Measurements from ENCODE around the gene ANTXRL. TPM values are rescaled to one million over a fixed set of nuclear protein-coding genes. Genes with fewer than 3 reads are reported as not detected.
"Not testable (repeated sequence)": the region's sequence is repeated elsewhere in the genome, so short reads cannot be mapped to it uniquely, and the experiment has no call there.

Gene ANTXRL
- total RNA-seq, 1 experiment from 2014 or later = not detected

- Histone ChIP-seq H3K27ac (no peak overlapping the region), H3K9me3 (replicated peaks) (no peaks in the 10 kb centered on the region), H3K4me1 (replicated peaks) (peaks cover 18% of the 10 kb centered on the region), H3K27me3 (replicated peaks) (no peaks in the 10 kb centered on the region), H3K36me3 (no peaks in the 10 kb centered on the region), H3K4me3 (no peak overlapping the region)
- peak in 1 of 2 experiments; percentile 36 for DNase-seq (ENCODE audit: low read depth in 1 of 2, low spot score in 2 of 2)
These were observed 5.2 kb downstream of the ANTXRL start for GRCh38 chr10:46291817-46292572.

DNA sequence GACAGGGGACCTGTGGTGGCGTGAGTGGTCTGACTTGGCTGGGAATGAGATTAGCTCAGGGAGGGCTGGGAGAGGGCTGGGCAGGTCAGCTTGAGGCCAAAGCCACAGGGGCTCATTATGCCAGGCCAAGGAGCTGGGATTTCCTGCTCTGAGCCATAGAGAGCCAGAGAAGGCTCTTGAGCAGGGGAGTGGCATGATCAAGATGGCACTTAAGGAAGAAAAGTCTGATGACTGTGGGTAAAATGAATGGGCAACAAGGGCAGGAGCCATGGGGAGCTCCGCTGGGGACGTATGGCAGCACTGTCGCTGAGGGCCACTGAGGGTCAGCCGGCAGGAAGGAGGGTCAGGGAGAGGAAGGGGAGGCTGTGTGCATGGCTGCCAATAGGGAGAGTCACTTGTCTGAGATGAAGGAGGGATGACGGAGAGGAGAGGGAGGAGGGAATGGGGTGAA, 5.8 kb downstream of the ANTXRL start:
- no peaks in the 10 kb centered on the region for H3K36me3 ChIP-seq
- no peak overlapping the region for H3K4me3 ChIP-seq
- peaks cover 18% of the 10 kb centered on the region for H3K4me1 ChIP-seq (replicated peaks)
- no peak for DNase-seq (ENCODE audit: low read depth in 1 of 2, low spot score in 2 of 2)
- H3K9me3 ChIP-seq (replicated peaks) = no peaks in the 10 kb centered on the region
- no peak overlapping the region for H3K27ac ChIP-seq
- H3K27me3 ChIP-seq (replicated peaks) = no peaks in the 10 kb centered on the region

DNA sequence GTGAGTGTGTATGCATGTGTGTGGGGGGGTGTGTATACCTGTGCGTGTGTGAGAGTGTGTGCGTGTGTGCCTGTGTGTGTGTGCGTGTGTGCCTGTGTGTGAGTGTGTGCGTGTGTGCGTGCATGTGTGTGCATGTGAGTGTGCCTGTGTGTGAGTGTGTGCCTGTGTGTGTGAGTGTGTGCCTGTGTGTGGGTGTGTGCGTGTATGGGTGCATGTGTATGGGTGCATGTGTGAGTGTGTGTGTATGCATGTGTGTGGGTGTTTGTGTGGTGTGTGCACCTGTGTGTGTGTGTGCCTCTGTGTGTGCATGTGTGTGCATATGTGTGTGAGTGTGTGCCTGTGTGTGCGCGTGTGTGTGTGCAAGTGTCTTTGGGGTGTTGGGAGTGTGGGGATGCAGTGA, 6.4 kb downstream of the ANTXRL start:
- no peaks in the 10 kb centered on the region for H3K27me3 ChIP-seq (replicated peaks)
- H3K27ac ChIP-seq = no peak overlapping the region

GRCh38 chr10:46293832-46294640, 7.2 kb downstream of the ANTXRL start:
- peaks cover 18% of the 10 kb centered on the region for H3K4me1 ChIP-seq (replicated peaks)
- H3K4me3 ChIP-seq = no peak overlapping the region
- no peak for DNase-seq (ENCODE audit: low read depth in 1 of 2, low spot score in 2 of 2)
- H3K36me3 ChIP-seq = no peaks in the 10 kb centered on the region
- H3K27me3 ChIP-seq (replicated peaks) = no peaks in the 10 kb centered on the region
- H3K9me3 ChIP-seq (replicated peaks) = no peaks in the 10 kb centered on the region
- H3K27ac ChIP-seq = no peak overlapping the region

More for the DNA sequence above, 6.4 kb downstream of the ANTXRL start:
- H3K4me3 ChIP-seq = no peak overlapping the region
- H3K4me1 ChIP-seq (replicated peaks) = peaks cover 18% of the 10 kb centered on the region
- no peaks in the 10 kb centered on the region for H3K36me3 ChIP-seq
- no peaks in the 10 kb centered on the region for H3K9me3 ChIP-seq (replicated peaks)
- DNase-seq (ENCODE audit: low read depth in 1 of 2, low spot score in 2 of 2) = no peak

DNA sequence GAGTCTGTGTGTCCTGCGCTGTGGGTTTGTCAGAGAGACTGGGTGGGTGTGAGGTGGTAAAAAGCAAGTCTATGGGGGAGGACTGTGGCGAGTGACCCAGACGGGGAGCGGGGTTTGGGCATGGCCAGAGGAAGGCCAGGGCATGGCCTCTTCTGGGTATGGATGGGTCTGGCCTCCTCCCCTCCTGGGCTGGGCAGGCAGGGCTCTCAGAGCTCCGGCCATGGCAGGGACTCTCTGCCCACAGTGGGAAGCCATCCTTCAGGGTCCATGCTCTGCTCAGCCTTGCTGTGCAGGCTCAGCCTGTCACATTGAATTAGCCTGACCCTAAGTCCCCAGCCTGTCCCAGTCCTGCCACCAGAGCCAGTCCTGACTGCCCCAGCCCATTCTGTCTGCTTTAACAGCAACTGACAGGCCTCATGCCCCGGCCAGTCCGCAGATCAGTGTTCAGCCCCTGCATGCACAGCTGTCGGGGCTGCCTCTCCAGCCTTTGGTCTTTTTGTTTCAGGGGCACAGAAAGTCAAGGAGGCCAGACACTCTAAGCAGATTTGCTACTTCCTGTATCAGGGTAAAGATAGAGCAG, 7.9 kb downstream of the ANTXRL start:
- peak in 1 of 2 experiments; percentile 31 for DNase-seq (ENCODE audit: low read depth in 1 of 2, low spot score in 2 of 2)
- Histone ChIP-seq H3K4me3 (no peak overlapping the region), H3K9me3 (replicated peaks) (no peaks in the 10 kb centered on the region), H3K36me3 (no peaks in the 10 kb centered on the region), H3K27ac (no peak overlapping the region), H3K27me3 (replicated peaks) (no peaks in the 10 kb centered on the region), H3K4me1 (replicated peaks) (peaks cover 18% of the 10 kb centered on the region)

- not testable (repeated sequence) for H3K36me3 ChIP-seq; H3K27me3 ChIP-seq (replicated peaks); H3K9me3 ChIP-seq (replicated peaks); H3K4me3 ChIP-seq; H3K27ac ChIP-seq
- peaks cover 18% of the 10 kb centered on the region for H3K4me1 ChIP-seq (replicated peaks)
- DNase-seq (ENCODE audit: low read depth in 1 of 2, low spot score in 2 of 2) = peak in 1 of 2 experiments; percentile 17
These were observed 8.7 kb downstream of the ANTXRL start for GRCh38 chr10:46295350-46296010.

DNA sequence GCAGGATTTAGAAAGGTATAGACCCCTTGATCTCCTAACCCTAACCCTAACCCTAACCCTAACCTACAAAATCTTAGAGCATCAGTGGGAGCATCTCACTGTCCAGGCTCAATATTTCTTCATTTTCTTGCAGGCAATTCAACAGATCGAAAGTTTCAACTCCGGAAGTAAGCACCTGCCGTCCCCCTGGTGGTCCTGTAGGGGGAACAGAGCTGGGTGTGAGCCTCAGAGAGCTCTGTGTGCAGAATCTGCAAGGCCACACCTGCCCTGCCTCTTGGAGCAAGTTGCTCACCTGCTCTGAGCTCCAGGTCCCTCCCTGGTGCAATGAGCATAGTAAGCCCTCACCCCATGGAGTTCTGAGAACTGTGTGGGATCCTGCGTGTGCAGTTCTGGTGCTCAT, 9.3 kb downstream of the ANTXRL start:
- H3K4me1 ChIP-seq (replicated peaks) = peaks cover 18% of the 10 kb centered on the region
- not testable (repeated sequence) for H3K27ac ChIP-seq; H3K36me3 ChIP-seq; H3K9me3 ChIP-seq (replicated peaks); H3K4me3 ChIP-seq; H3K27me3 ChIP-seq (replicated peaks)
- peak in 1 of 2 experiments; percentile 28 for DNase-seq (ENCODE audit: low read depth in 1 of 2, low spot score in 2 of 2)

DNA sequence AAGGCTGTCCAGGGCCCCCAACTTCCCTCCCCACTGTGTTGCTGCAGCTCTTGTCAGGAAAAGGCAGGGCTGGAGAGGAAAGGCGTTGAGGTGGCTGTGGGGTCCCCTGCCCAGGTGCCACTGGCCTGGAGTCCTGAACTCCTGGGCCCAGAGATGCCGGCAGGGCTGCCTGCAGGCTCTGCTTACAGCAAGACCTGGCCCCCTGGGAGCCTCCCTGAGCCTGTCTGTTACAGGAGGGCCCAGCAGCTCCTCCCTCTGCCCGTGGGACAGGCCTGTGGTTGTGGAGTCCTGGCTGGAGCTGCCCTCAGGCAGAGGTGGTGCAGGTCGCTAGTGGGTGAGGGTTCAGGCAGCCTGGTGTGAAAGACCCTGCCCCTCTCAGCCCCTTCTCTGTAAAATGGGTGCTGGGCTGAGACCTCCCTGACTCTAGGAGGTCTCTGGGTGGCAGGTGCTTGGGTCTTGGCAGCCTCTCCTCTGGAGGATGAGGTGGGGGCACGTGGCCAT, 9.9 kb downstream of the ANTXRL start:
- DNase-seq (ENCODE audit: low read depth in 1 of 2, low spot score in 2 of 2) = peak in 1 of 2 experiments; percentile 37
- Histone ChIP-seq H3K4me1 (replicated peaks) (peaks cover 15% of the 10 kb centered on the region), H3K4me3 (no peak overlapping the region), H3K27ac (no peak overlapping the region), H3K27me3 (replicated peaks) (no peaks in the 10 kb centered on the region), H3K9me3 (replicated peaks) (no peaks in the 10 kb centered on the region), H3K36me3 (no peaks in the 10 kb centered on the region)

- H3K4me3 ChIP-seq = no peak overlapping the region
These were observed 10.8 kb downstream of the ANTXRL start for GRCh38 chr10:46297406-46298204.

DNA sequence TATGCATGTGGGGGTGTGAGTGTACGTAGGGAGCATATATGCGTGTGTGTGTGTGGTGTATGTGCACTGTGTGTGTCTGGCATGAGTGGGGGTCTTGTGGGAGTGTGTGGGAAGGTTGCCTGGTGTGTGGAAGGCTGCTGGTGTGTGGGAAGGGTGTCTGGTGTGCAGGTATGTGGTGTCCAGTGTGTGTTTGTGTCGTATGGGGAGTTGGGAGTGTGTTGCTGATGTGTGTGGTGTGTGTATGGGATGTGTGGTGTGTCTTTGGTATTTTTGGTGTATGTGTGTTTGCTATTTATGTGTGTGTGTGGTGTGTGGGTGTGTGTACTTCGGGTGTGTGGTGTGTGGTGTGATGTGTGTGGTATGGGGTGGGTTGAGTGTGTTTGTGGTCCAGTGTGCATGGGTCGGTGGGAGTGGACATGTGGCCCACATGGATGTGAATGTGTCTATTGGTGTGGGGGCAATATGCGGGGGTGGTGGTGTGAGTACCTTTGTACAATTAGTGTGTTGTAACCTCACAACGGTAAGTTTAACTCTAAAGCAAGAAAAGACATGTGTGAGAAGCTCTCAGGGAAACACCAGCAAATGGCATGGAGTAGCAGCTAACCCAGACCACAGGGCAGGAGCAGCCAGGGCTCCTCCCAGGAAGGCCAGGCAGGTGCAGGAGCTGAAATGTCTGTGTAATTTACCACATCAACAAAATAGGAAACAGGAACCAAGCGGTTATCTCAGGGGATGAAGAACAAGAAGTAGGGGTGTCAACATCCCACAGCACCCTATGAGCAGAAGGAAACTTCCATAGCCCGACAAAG, 11.9 kb downstream of the ANTXRL start:
- Histone ChIP-seq H3K4me3 (no peak overlapping the region), H3K27me3 (replicated peaks) (no peaks in the 10 kb centered on the region), H3K27ac (no peak overlapping the region), H3K9me3 (replicated peaks) (no peaks in the 10 kb centered on the region), H3K4me1 (replicated peaks) (no peaks in the 10 kb centered on the region), H3K36me3 (no peaks in the 10 kb centered on the region)
- no peak for DNase-seq (ENCODE audit: low read depth in 1 of 2, low spot score in 2 of 2)

More at GRCh38 chr10:46297406-46298204, 10.8 kb downstream of the ANTXRL start:
- H3K27me3 ChIP-seq (replicated peaks) = no peaks in the 10 kb centered on the region
- peak in 1 of 2 experiments; percentile 32 for DNase-seq (ENCODE audit: low read depth in 1 of 2, low spot score in 2 of 2)
- H3K9me3 ChIP-seq (replicated peaks) = no peaks in the 10 kb centered on the region
- H3K36me3 ChIP-seq = no peaks in the 10 kb centered on the region
- no peak overlapping the region for H3K27ac ChIP-seq
- H3K4me1 ChIP-seq (replicated peaks) = peaks cover 6% of the 10 kb centered on the region

GRCh38 chr10:46299286-46299535, 12.4 kb downstream of the ANTXRL start:
- H3K4me3 ChIP-seq = no peak overlapping the region
- peaks cover 4% of the 10 kb centered on the region for H3K4me1 ChIP-seq (replicated peaks)
- no peaks in the 10 kb centered on the region for H3K9me3 ChIP-seq (replicated peaks)
- no peaks in the 10 kb centered on the region for H3K36me3 ChIP-seq
- DNase-seq (ENCODE audit: low read depth in 1 of 2, low spot score in 2 of 2) = no peak
- H3K27ac ChIP-seq = no peak overlapping the region
- H3K27me3 ChIP-seq (replicated peaks) = no peaks in the 10 kb centered on the region

DNA sequence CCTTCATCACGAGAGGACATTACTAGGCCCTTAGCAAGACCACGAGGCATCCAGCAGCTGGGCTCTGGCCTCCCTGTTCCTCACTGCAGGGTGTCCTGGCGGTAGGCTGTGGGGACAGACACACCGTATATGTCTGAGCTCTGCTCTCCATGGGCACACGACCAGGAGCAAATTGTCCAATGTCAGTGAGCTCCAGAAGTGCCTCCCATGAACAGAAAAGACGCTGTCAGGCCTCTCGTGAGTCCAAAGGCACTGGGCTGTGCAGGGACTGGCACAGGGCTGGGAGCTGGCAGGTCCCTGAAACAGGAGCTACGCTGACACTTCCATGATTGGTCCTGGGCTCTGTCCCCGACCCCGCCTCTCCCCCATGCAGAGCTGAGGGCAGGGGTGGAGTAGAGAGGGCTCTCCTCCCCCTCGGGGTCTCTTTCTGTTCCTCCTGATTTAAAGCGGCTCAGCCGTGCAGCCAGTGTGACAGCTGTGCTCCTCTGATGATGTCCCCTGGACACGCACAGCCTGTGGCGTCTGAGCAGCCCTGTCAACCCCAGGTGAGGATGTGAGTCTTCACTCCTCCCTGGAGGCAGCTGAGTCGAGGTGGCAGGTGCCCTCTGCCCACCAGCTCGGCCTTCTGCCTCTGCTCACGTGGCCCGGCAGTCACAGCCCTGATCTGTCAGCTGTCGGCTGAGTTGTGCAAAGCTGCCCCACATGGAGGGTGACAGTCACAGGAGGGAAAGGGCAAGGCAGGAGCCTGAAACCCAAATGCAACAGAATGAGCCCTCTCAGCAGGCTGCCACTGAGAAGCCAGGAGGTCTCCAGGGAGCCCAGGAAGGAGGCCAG, 13.0 kb downstream of the ANTXRL start:
- H3K27me3 ChIP-seq (replicated peaks) = no peaks in the 10 kb centered on the region
- no peaks in the 10 kb centered on the region for H3K36me3 ChIP-seq
- no peak overlapping the region for H3K4me3 ChIP-seq
- DNase-seq (ENCODE audit: low read depth in 1 of 2, low spot score in 2 of 2) = peak in 1 of 2 experiments; percentile 38
- no peak overlapping the region for H3K27ac ChIP-seq
- H3K4me1 ChIP-seq (replicated peaks) = peaks cover 4% of the 10 kb centered on the region
- no peaks in the 10 kb centered on the region for H3K9me3 ChIP-seq (replicated peaks)
